ENCODE data around the gene CAMK1D. TPM values are rescaled to one million over a fixed set of nuclear protein-coding genes. Genes with fewer than 3 reads are reported as not detected.
A peak's percentile ranks its signal among the peaks of the same experiment; 100 is the strongest.

Gene CAMK1D
- total RNA-seq, 2 experiments from 2014 or later = 3.4 to 4.2 TPM

- H3K4me1 Mint-ChIP-seq (ENCODE audit: low read depth) = peaks cover 30% of the 10 kb centered on the region
- CTCF ChIA-PET = no interaction called here
- ATAC-seq = no peak
- no peak overlapping the region for H3K4me3 Mint-ChIP-seq
- peaks cover 8% of the 10 kb centered on the region for H3K36me3 Mint-ChIP-seq (ENCODE audit: low read depth)
- H3K9me3 Mint-ChIP-seq (ENCODE audit: insufficient read depth) = peaks cover 8% of the 10 kb centered on the region
- no peaks in the 10 kb centered on the region for H3K27me3 Mint-ChIP-seq (ENCODE audit: low read depth)
- no peak overlapping the region for H3K27ac Mint-ChIP-seq
- POLR2A ChIA-PET = interaction anchor here (1.2 kb wide), 1 partner anchor 250 kb away, joined by 3 read pairs; no protein-coding TSS in a partner anchor
- no peak for DNase-seq
Observed at GRCh38 chr10:12583891-12584595, 234.7 kb downstream of the CAMK1D start.

- ChIA-PET CTCF (interaction anchor here (0.9 to 1.8 kb wide), 2 partner anchors 70 kb away, joined by 4 to 9 read pairs; no protein-coding TSS in a partner anchor), POLR2A (no interaction called here)
- H3K27ac Mint-ChIP-seq = peak overlapping the region; percentile 40
- ATAC-seq = no peak
- H3K9me3 Mint-ChIP-seq (ENCODE audit: insufficient read depth) = peaks cover 8% of the 10 kb centered on the region
- no peak for DNase-seq
- peaks cover 8% of the 10 kb centered on the region for H3K36me3 Mint-ChIP-seq (ENCODE audit: low read depth)
- H3K4me3 Mint-ChIP-seq = no peak overlapping the region
- H3K27me3 Mint-ChIP-seq (ENCODE audit: low read depth) = no peaks in the 10 kb centered on the region
- H3K4me1 Mint-ChIP-seq (ENCODE audit: low read depth) = peaks cover 51% of the 10 kb centered on the region
Observed at GRCh38 chr10:12586741-12587140, 237.4 kb downstream of the CAMK1D start.

- DNase-seq = no peak
- ChIA-PET POLR2A (interaction anchor here (0.6 to 1.7 kb wide), 2 partner anchors 18 to 140 kb away, joined by 3 to 5 read pairs; no protein-coding TSS in a partner anchor), CTCF (interaction anchor here (0.9 to 1.8 kb wide), 2 partner anchors 69 to 124 kb away, joined by 3 to 9 read pairs; no protein-coding TSS in a partner anchor)
- Mint-ChIP-seq H3K27ac (no peak overlapping the region), H3K9me3 (ENCODE audit: insufficient read depth) (peaks cover 8% of the 10 kb centered on the region), H3K4me3 (no peak overlapping the region), H3K4me1 (ENCODE audit: low read depth) (peaks cover 55% of the 10 kb centered on the region), H3K27me3 (ENCODE audit: low read depth) (no peaks in the 10 kb centered on the region), H3K36me3 (ENCODE audit: low read depth) (peaks cover 8% of the 10 kb centered on the region)
- no peak for ATAC-seq
Observed at GRCh38 chr10:12587451-12587888, 238.1 kb downstream of the CAMK1D start.

GRCh38 chr10:12588091-12588860 is 238.9 kb downstream of the CAMK1D start:
- POLR2A ChIA-PET = interaction anchor here (0.6 to 1.7 kb wide), 2 partner anchors 17 to 141 kb away, joined by 3 to 5 read pairs; no protein-coding TSS in a partner anchor
- Mint-ChIP-seq H3K9me3 (ENCODE audit: insufficient read depth) (peaks cover 8% of the 10 kb centered on the region), H3K4me3 (peak overlapping the region; percentile 58), H3K36me3 (ENCODE audit: low read depth) (peaks cover 8% of the 10 kb centered on the region), H3K4me1 (ENCODE audit: low read depth) (peaks cover 61% of the 10 kb centered on the region), H3K27ac (peak overlapping the region; percentile 51), H3K27me3 (ENCODE audit: low read depth) (no peaks in the 10 kb centered on the region)
- CTCF ChIA-PET = interaction anchor here (0.9 to 1.8 kb wide), 2 partner anchors 68 to 124 kb away, joined by 3 to 9 read pairs; no protein-coding TSS in a partner anchor
- DNase-seq (peak; percentile 52), ATAC-seq (peak; percentile 72)

GRCh38 chr10:12589291-12589690 is 239.9 kb downstream of the CAMK1D start:
- H3K9me3 Mint-ChIP-seq (ENCODE audit: insufficient read depth) = peaks cover 8% of the 10 kb centered on the region
- peaks cover 8% of the 10 kb centered on the region for H3K36me3 Mint-ChIP-seq (ENCODE audit: low read depth)
- ChIA-PET POLR2A (no interaction called here), CTCF (interaction anchor here (1.3 to 1.9 kb wide), 2 partner anchors 66 to 67 kb away, joined by 3 to 7 read pairs; no protein-coding TSS in a partner anchor)
- H3K4me3 Mint-ChIP-seq = no peak overlapping the region
- H3K27me3 Mint-ChIP-seq (ENCODE audit: low read depth) = no peaks in the 10 kb centered on the region
- no peak for ATAC-seq
- peaks cover 68% of the 10 kb centered on the region for H3K4me1 Mint-ChIP-seq (ENCODE audit: low read depth)
- no peak for DNase-seq
- no peak overlapping the region for H3K27ac Mint-ChIP-seq

- POLR2A ChIA-PET = no interaction called here
- H3K27ac Mint-ChIP-seq = no peak overlapping the region
Observed at GRCh38 chr10:12589791-12590190, 240.4 kb downstream of the CAMK1D start.

GRCh38 chr10:12590675-12591659 is 241.6 kb downstream of the CAMK1D start:
- H3K36me3 Mint-ChIP-seq (ENCODE audit: low read depth) = peaks cover 17% of the 10 kb centered on the region
- H3K27ac Mint-ChIP-seq = peak overlapping the region; percentile 18
- H3K4me1 Mint-ChIP-seq (ENCODE audit: low read depth) = peaks cover 84% of the 10 kb centered on the region
- no peaks in the 10 kb centered on the region for H3K27me3 Mint-ChIP-seq (ENCODE audit: low read depth)
- CTCF ChIA-PET = interaction anchor here (0.7 to 1.9 kb wide), 5 partner anchors 9 to 66 kb away, joined by 3 to 7 read pairs (median 5); no protein-coding TSS in a partner anchor
- peaks cover 10% of the 10 kb centered on the region for H3K9me3 Mint-ChIP-seq (ENCODE audit: insufficient read depth)
- no peak overlapping the region for H3K4me3 Mint-ChIP-seq
- DNase-seq (no peak), ATAC-seq (no peak)
- POLR2A ChIA-PET = interaction anchor here (0.7 kb wide), 1 partner anchor 505 kb away, joined by 3 read pairs; no protein-coding TSS in a partner anchor

More at GRCh38 chr10:12589791-12590190, 240.4 kb downstream of the CAMK1D start:
- Mint-ChIP-seq H3K36me3 (ENCODE audit: low read depth) (peaks cover 13% of the 10 kb centered on the region), H3K4me3 (no peak overlapping the region), H3K4me1 (ENCODE audit: low read depth) (peaks cover 73% of the 10 kb centered on the region), H3K9me3 (ENCODE audit: insufficient read depth) (peaks cover 10% of the 10 kb centered on the region), H3K27me3 (ENCODE audit: low read depth) (no peaks in the 10 kb centered on the region)
- ATAC-seq (no peak), DNase-seq (no peak)
- CTCF ChIA-PET = interaction anchor here (1.3 to 1.9 kb wide), 2 partner anchors 66 to 67 kb away, joined by 3 to 7 read pairs; no protein-coding TSS in a partner anchor

GRCh38 chr10:12592967-12593366 is 243.6 kb downstream of the CAMK1D start:
- Mint-ChIP-seq H3K36me3 (ENCODE audit: low read depth) (peaks cover 22% of the 10 kb centered on the region), H3K9me3 (ENCODE audit: insufficient read depth) (peaks cover 19% of the 10 kb centered on the region), H3K4me3 (no peak overlapping the region), H3K27ac (peak overlapping the region; percentile 17), H3K4me1 (ENCODE audit: low read depth) (peaks cover 84% of the 10 kb centered on the region), H3K27me3 (ENCODE audit: low read depth) (no peaks in the 10 kb centered on the region)
- ATAC-seq (no peak), DNase-seq (no peak)
- CTCF ChIA-PET = no interaction called here
- POLR2A ChIA-PET = interaction anchor here (0.7 kb wide), 1 partner anchor 13 kb away, joined by 3 read pairs; no protein-coding TSS in a partner anchor

- Mint-ChIP-seq H3K27ac (peak overlapping the region; percentile 90), H3K27me3 (ENCODE audit: low read depth) (no peaks in the 10 kb centered on the region), H3K9me3 (ENCODE audit: insufficient read depth) (peaks cover 19% of the 10 kb centered on the region), H3K4me1 (ENCODE audit: low read depth) (peaks cover 80% of the 10 kb centered on the region), H3K4me3 (peak overlapping the region; percentile 49), H3K36me3 (ENCODE audit: low read depth) (peaks cover 26% of the 10 kb centered on the region)
- ATAC-seq (peak; percentile 76), DNase-seq (peak; percentile 64)
- ChIA-PET POLR2A (no interaction called here), CTCF (no interaction called here)
Observed at GRCh38 chr10:12594448-12594944, 245.1 kb downstream of the CAMK1D start.

GRCh38 chr10:12595936-12596576 is 246.7 kb downstream of the CAMK1D start:
- H3K27me3 Mint-ChIP-seq (ENCODE audit: low read depth) = no peaks in the 10 kb centered on the region
- peaks cover 66% of the 10 kb centered on the region for H3K4me1 Mint-ChIP-seq (ENCODE audit: low read depth)
- H3K4me3 Mint-ChIP-seq = no peak overlapping the region
- CTCF ChIA-PET = interaction anchor here (1.1 to 2.9 kb wide), 2 partner anchors 10 to 61 kb away, joined by 3 to 7 read pairs; no protein-coding TSS in a partner anchor
- DNase-seq (no peak), ATAC-seq (no peak)
- H3K9me3 Mint-ChIP-seq (ENCODE audit: insufficient read depth) = peaks cover 19% of the 10 kb centered on the region
- H3K36me3 Mint-ChIP-seq (ENCODE audit: low read depth) = peaks cover 26% of the 10 kb centered on the region
- POLR2A ChIA-PET = interaction anchor here (1.5 kb wide), 1 partner anchor 10 kb away, joined by 8 read pairs; no protein-coding TSS in a partner anchor
- H3K27ac Mint-ChIP-seq = peak overlapping the region; percentile 90

All from activated CD8-positive, alpha-beta T cell treated with anti-CD3 and anti-CD28 coated beads, Interleukin-2, amount 10 ng/mL, durations not matched to agents 7 days and 5 days (primary cell).